GM23338 (cell line): Measurements from ENCODE around the gene TP73. TPM values are rescaled to one million over a fixed set of nuclear protein-coding genes. Genes with fewer than 3 reads are reported as not detected.

ENCODE experiments used
- ATAC-seq: fragments of 200-7000 bp; cut with Tn5 transposase; 3 replicates; pipeline ENCODE4 v1.9.1; 2020
- DNase-seq: peaks from one replicate; pipeline ENCODE4 v3.0.0-alpha.2; 2015; ENCODE audit warnings: low spot score
- H2AFZ ChIP-seq: fragments of 200-600 bp; sonication (generic); 2 replicates; pipeline ENCODE4 v1.8.0; 2016; ENCODE audit warnings: antibody characterized with exemption, mild to moderate bottlenecking, moderate library complexity
- H3F3A ChIP-seq: fragments of 200-600 bp; sonication (generic); replicated peaks from 2 replicates; pipeline ENCODE4 v1.8.0; 2017; ENCODE audit warnings: antibody characterized with exemption, mixed run types, low read depth
- H3K27ac ChIP-seq: fragments of 200-600 bp; sonication (generic); 2 replicates; pipeline ENCODE4 v1.6.1; 2016; ENCODE audit warnings: low read depth
- H3K27me3 ChIP-seq: fragments of 200-600 bp; sonication (generic); 2 replicates; pipeline ENCODE4 v1.8.0; 2016; ENCODE audit warnings: mild to moderate bottlenecking, mixed run types, moderate library complexity; ENCODE audit not compliant: insufficient read depth
- H3K36me3 ChIP-seq: fragments of 200-600 bp; sonication (generic); 2 replicates; pipeline ENCODE4 v1.8.0; 2016; ENCODE audit warnings: mild to moderate bottlenecking; ENCODE audit not compliant: insufficient read depth
- H3K4me1 ChIP-seq: fragments of 200-600 bp; sonication (generic); 2 replicates; pipeline ENCODE4 v1.8.0; 2016; ENCODE audit warnings: mild to moderate bottlenecking, moderate library complexity; ENCODE audit not compliant: insufficient read depth
- H3K4me2 ChIP-seq: fragments of 200-600 bp; sonication (generic); 2 replicates; pipeline ENCODE4 v1.7.1; 2017; ENCODE audit warnings: mixed run types
- H3K4me3 ChIP-seq: fragments of 200-600 bp; sonication (generic); 2 replicates; pipeline ENCODE4 v1.6.1; 2016; ENCODE audit warnings: mixed run types
- H3K79me2 ChIP-seq: fragments of 200-600 bp; sonication (generic); replicated peaks from 2 replicates; pipeline ENCODE4 v1.8.0; 2017; ENCODE audit warnings: mild to moderate bottlenecking; ENCODE audit not compliant: insufficient read depth
- H3K9me2 ChIP-seq: fragments of 200-600 bp; sonication (generic); 2 replicates; pipeline ENCODE4 v1.8.0; 2017; ENCODE audit not compliant: insufficient read depth
- H4K20me1 ChIP-seq: fragments of 200-600 bp; sonication (generic); replicated peaks from 2 replicates; pipeline ENCODE4 v1.8.0; 2017; ENCODE audit warnings: mild to moderate bottlenecking; ENCODE audit not compliant: insufficient read depth
- H3K27ac Mint-ChIP-seq: 2 replicates; pipeline ENCODE4 v1.8.0; 2020; ENCODE audit warnings: inconsistent platforms, mild to moderate bottlenecking, moderate library complexity, mixed read lengths
- H3K27me3 Mint-ChIP-seq: 3 replicates; pipeline ENCODE4 v1.8.0; 2022; ENCODE audit warnings: low read depth, mild to moderate bottlenecking, moderate library complexity, mixed read lengths, inconsistent platforms; ENCODE audit not compliant: insufficient read depth, poor library complexity
- H3K36me3 Mint-ChIP-seq: 3 replicates; pipeline ENCODE4 v1.8.0; 2021; ENCODE audit warnings: low read depth, mild to moderate bottlenecking, inconsistent platforms, moderate library complexity, mixed read lengths
- H3K4me1 Mint-ChIP-seq: 3 replicates; pipeline ENCODE4 v1.8.0; 2020; ENCODE audit warnings: mild to moderate bottlenecking, inconsistent platforms, mixed read lengths
- H3K4me3 Mint-ChIP-seq: 3 replicates; pipeline ENCODE4 v1.8.0; 2021; ENCODE audit warnings: moderate library complexity, mild to moderate bottlenecking, inconsistent platforms, mixed read lengths
- H3K9me3 Mint-ChIP-seq: 3 replicates; pipeline ENCODE4 v1.8.0; 2020; ENCODE audit warnings: moderate library complexity, mild to moderate bottlenecking, inconsistent platforms, mixed read lengths
- CREB1 ChIP-seq: fragments of 250-450 bp; sonication (Bioruptor Pico); IDR thresholded peaks from 2 replicates; pipeline ENCODE4 v1.5.0; 2020; ENCODE audit warnings: low read depth, mild to moderate bottlenecking, moderate library complexity
- CTCF ChIP-seq, 2 experiments: fragments of 200-600 bp in 1 of 2; sonication (generic) in 1 of 2; conservative IDR thresholded peaks; 2 replicates each; pipeline versions ENCODE4 v1.5.1 to v1.6.1; 2016 to 2017; ENCODE audit warnings: antibody characterized with exemption in 2 of 2, low read depth in 2 of 2, mild to moderate bottlenecking in 2 of 2, moderate library complexity in 1 of 2
- EZH2 ChIP-seq: fragments of 200-600 bp; sonication (generic); IDR thresholded peaks from one replicate; pipeline ENCODE4 v1.8.0; 2017; ENCODE audit warnings: antibody characterized with exemption, mild to moderate bottlenecking, low read depth; ENCODE audit not compliant: unreplicated experiment
- EZH2phosphoT487 ChIP-seq: fragments of 200-600 bp; sonication (generic); IDR thresholded peaks from one replicate; pipeline ENCODE4 v1.8.1; 2018; ENCODE audit warnings: antibody characterized with exemption; ENCODE audit not compliant: unreplicated experiment
- JUNB ChIP-seq: IDR thresholded peaks from one replicate; pipeline ENCODE4 v1.6.1; 2016; ENCODE audit warnings: antibody characterized with exemption; ENCODE audit not compliant: unreplicated experiment
- NANOG ChIP-seq: IDR thresholded peaks from 2 replicates; pipeline ENCODE4 v1.6.1; 2016; ENCODE audit warnings: antibody characterized with exemption, borderline replicate concordance
- POLR2AphosphoS5 ChIP-seq: IDR thresholded peaks from 2 replicates; pipeline ENCODE4 v1.6.1; 2016; ENCODE audit warnings: antibody characterized with exemption, low read depth
- REST ChIP-seq: IDR thresholded peaks from one replicate; pipeline ENCODE4 v1.6.1; 2018; ENCODE audit warnings: antibody characterized with exemption; ENCODE audit not compliant: unreplicated experiment
- STAT1 ChIP-seq: IDR thresholded peaks from one replicate; pipeline ENCODE4 v1.6.1; 2016; ENCODE audit warnings: antibody characterized with exemption; ENCODE audit not compliant: unreplicated experiment
- ZNF114 ChIP-seq: fragments of 250-450 bp; sonication (Bioruptor Pico); IDR thresholded peaks from 2 replicates; pipeline ENCODE4 v1.5.0; 2020; ENCODE audit warnings: mild to moderate bottlenecking, moderate library complexity
- ZNF462 ChIP-seq: fragments of 250-450 bp; sonication (Bioruptor Pico); IDR thresholded peaks from 2 replicates; pipeline ENCODE4 v1.5.0; 2020; ENCODE audit warnings: mild to moderate bottlenecking, moderate library complexity
- polyA plus RNA-seq: library from polyadenylated mRNA; unstranded; fragments of >200 nt; fragmentation: Nextera tagmentation; extraction: Ambion mirVana; gene quantifications from 2 replicates; pipeline ENCODE4 v1.2.1, GENCODE V29; 2016
- total RNA-seq: library from RNA; depleted of rRNA; stranded (reverse); fragments of >200 nt; shearing (Covaris generic); gene quantifications from 2 replicates; pipeline ENCODE4 v1.2.3, GENCODE V29; 2014

TP73 gene
- total and polyA plus RNA-seq, 2 experiments from 2014 or later = 1.4 to 3.4 TPM

- Mint-ChIP-seq H3K4me1 (peaks cover 6% of the 10 kb centered on the region; the same call in 2 of the 3 replicates), H3K9me3 (no peaks in the 10 kb centered on the region), H3K4me3 (no peak overlapping the region), H3K36me3 (no peaks in the 10 kb centered on the region), H3K27me3 (peaks cover 26% of the 10 kb centered on the region), H3K27ac (no peak overlapping the region)
- no peak overlapping the region for H3K4me3 ChIP-seq
- H3K4me2 ChIP-seq = no peak overlapping the region
- H3K27me3 ChIP-seq = no peaks in the 10 kb centered on the region
- H3K79me2 ChIP-seq = no peaks in the 10 kb centered on the region
- ATAC-seq (no peak), DNase-seq (no peak)
- no peaks in the 10 kb centered on the region for H4K20me1 ChIP-seq
- no peaks in the 10 kb centered on the region for H3F3A ChIP-seq
- no peak overlapping the region for H3K27ac ChIP-seq
- no peaks in the 10 kb centered on the region for H3K36me3 ChIP-seq
- TF ChIP-seq NANOG = no peak
- TF ChIP-seq ZNF114 (CRISPR knock-in tag) = no peak
- no peak overlapping the region for H2AFZ ChIP-seq
- H3K4me1 ChIP-seq = no peaks in the 10 kb centered on the region
- H3K9me2 ChIP-seq = no peaks in the 10 kb centered on the region
Measured at GRCh38 chr1:3700631-3701030, 48.3 kb downstream of the TP73 start.

- H3K36me3 ChIP-seq = no peaks in the 10 kb centered on the region
- Mint-ChIP-seq H3K27me3 (peaks cover 17% of the 10 kb centered on the region), H3K4me3 (no peak overlapping the region), H3K36me3 (no peaks in the 10 kb centered on the region), H3K27ac (no peak overlapping the region), H3K4me1 (peaks cover 9% of the 10 kb centered on the region), H3K9me3 (no peaks in the 10 kb centered on the region)
- no peak overlapping the region for H3K4me2 ChIP-seq
- H3K27ac ChIP-seq = no peak overlapping the region
- no peaks in the 10 kb centered on the region for H3K9me2 ChIP-seq
- no peaks in the 10 kb centered on the region for H3K79me2 ChIP-seq
- H3K27me3 ChIP-seq = no peaks in the 10 kb centered on the region
- no peak for ATAC-seq
- H3F3A ChIP-seq = no peaks in the 10 kb centered on the region
- no peak overlapping the region for H3K4me3 ChIP-seq
- DNase-seq = no peak
- H4K20me1 ChIP-seq = no peaks in the 10 kb centered on the region
- H2AFZ ChIP-seq = no peak overlapping the region
- H3K4me1 ChIP-seq = peaks cover 6% of the 10 kb centered on the region; the same call in 1 of the 2 replicates
- no peak for TF ChIP-seq CTCF (conservative IDR thresholded peaks at IDR 0.05; ENCODE audit: low read depth in 2 of 2)
- no peak for TF ChIP-seq ZNF462 (CRISPR knock-in tag)
- TF ChIP-seq STAT1 = no peak
- no peak for TF ChIP-seq NANOG
- no peak for TF ChIP-seq REST
- TF ChIP-seq EZH2phosphoT487 = no peak
- no peak for TF ChIP-seq CREB1 (CRISPR knock-in tag)
- no peak for TF ChIP-seq JUNB
- no peak for TF ChIP-seq EZH2
- no peak for TF ChIP-seq POLR2AphosphoS5
Measured at GRCh38 chr1:3702528-3702927, 50.2 kb downstream of the TP73 start.
